MM.1S (cell line): Measurements from ENCODE around the gene AGAP1.
A peak's percentile ranks its signal among the peaks of the same experiment; 100 is the strongest.

Experiments
- DNase-seq: peaks from one replicate; pipeline ENCODE4 v3.0.0-alpha.2; 2015
- H2AFZ ChIP-seq: fragments of 300-600 bp; sonication (generic); 2 replicates; pipeline ENCODE4 v1.6.0; 2016; ENCODE audit warnings: antibody characterized with exemption, low read length
- H3F3A ChIP-seq: fragments of 300-600 bp; sonication (generic); 2 replicates; pipeline ENCODE4 v1.6.1; 2016; ENCODE audit warnings: mild to moderate bottlenecking, antibody characterized with exemption, low read length, moderate library complexity, mixed read lengths; ENCODE audit not compliant: insufficient read depth
- H3K27ac ChIP-seq: fragments of 300-600 bp; sonication (generic); 2 replicates; pipeline ENCODE4 v1.5.1; 2016; ENCODE audit warnings: mild to moderate bottlenecking, low read length
- H3K27me3 ChIP-seq: fragments of 300-600 bp; sonication (generic); replicated peaks from 2 replicates; pipeline ENCODE4 v1.6.0; 2016; ENCODE audit warnings: low read length; ENCODE audit not compliant: insufficient read depth
- H3K36me3 ChIP-seq: fragments of 300-600 bp; sonication (generic); replicated peaks from 2 replicates; pipeline ENCODE4 v1.6.1; 2016; ENCODE audit warnings: mild to moderate bottlenecking, low read length, mixed read lengths; ENCODE audit not compliant: insufficient read depth
- H3K4me1 ChIP-seq: fragments of 300-600 bp; sonication (generic); 2 replicates; pipeline ENCODE4 v1.6.1; 2016; ENCODE audit warnings: low read length, mixed read lengths
- H3K4me2 ChIP-seq: fragments of 300-600 bp; sonication (generic); 2 replicates; pipeline ENCODE4 v1.6.0; 2016; ENCODE audit warnings: low read depth, low read length
- H3K4me3 ChIP-seq: fragments of 300-600 bp; sonication (generic); 2 replicates; pipeline ENCODE4 v1.5.1; 2016; ENCODE audit warnings: low read length, mixed read lengths
- H3K79me2 ChIP-seq: fragments of 300-600 bp; sonication (generic); 2 replicates; pipeline ENCODE4 v1.6.1; 2016; ENCODE audit warnings: mixed run types, low read length, mixed read lengths
- H3K9ac ChIP-seq: fragments of 300-600 bp; sonication (generic); 2 replicates; pipeline ENCODE4 v1.6.1; 2016; ENCODE audit warnings: low read length, mixed read lengths
- H3K9me2 ChIP-seq: fragments of 300-600 bp; sonication (generic); replicated peaks from 2 replicates; pipeline ENCODE4 v1.6.1; 2016; ENCODE audit warnings: mild to moderate bottlenecking, low read length, mixed read lengths; ENCODE audit not compliant: insufficient read depth
- H3K9me3 ChIP-seq: fragments of 300-600 bp; sonication (generic); replicated peaks from 2 replicates; pipeline ENCODE4 v1.6.1; 2016; ENCODE audit warnings: mild to moderate bottlenecking, low read length, mixed read lengths; ENCODE audit not compliant: insufficient read depth
- H4K20me1 ChIP-seq: fragments of 300-600 bp; sonication (generic); 2 replicates; pipeline ENCODE4 v1.6.1; 2016; ENCODE audit warnings: mild to moderate bottlenecking, low read length, moderate library complexity, mixed read lengths; ENCODE audit not compliant: insufficient read depth
- EZH2 ChIP-seq: fragments of 300-600 bp; sonication (generic); optimal IDR thresholded peaks from 2 replicates; pipeline ENCODE3; 2017; ENCODE audit warnings: low read depth, mild to moderate bottlenecking, antibody characterized with exemption, low read length, mixed read lengths
- EZH2phosphoT487 ChIP-seq: fragments of 300-600 bp; sonication (generic); IDR thresholded peaks from 2 replicates; pipeline ENCODE4 v1.6.1; 2018; ENCODE audit warnings: antibody characterized with exemption, low read length
- TF ChIP-seq, protein P1 (sequence below): fragments of 300-600 bp; sonication (generic); IDR thresholded peaks from 2 replicates; pipeline ENCODE4 v1.5.1; 2016; ENCODE audit warnings: antibody characterized with exemption, low read length, mixed read lengths

The AGAP1 gene

DNA sequence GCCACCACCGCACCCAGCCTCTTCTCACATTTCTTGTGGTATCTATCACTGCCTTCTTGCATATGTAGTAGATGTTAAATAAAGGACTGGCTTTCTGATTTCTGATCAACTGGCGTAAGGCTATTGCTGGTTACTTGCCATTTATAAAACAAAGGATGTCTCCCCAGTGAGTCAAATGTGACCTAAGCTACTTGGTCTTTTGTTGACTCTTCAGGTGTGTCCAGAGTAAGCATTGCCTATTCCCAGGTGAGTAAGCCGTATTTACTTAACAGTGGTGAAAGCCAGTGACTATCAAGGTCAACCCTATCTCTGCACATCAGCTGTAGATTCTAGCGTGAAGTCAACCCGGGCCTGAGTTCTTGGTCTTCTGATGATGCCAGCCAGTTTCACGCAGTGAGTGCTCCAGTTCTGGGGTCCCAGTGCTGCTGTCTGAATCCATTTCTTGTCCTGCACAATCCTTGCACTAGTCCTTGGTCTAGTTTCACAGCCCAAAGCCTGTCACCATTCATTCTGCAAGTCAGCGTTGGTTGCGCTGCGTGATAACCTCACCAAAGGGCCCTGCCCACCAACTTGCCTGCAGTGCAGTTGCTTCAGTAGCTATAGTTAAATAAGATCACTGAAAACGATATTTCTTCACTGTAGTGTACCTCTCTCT, 554.2 kb downstream of the AGAP1 start:
- Histone ChIP-seq H3K27me3 (no peaks in the 10 kb centered on the region), H3K4me2 (no peak overlapping the region), H2AFZ (no peak overlapping the region), H3K9me2 (no peaks in the 10 kb centered on the region), H3K36me3 (no peaks in the 10 kb centered on the region), H3K4me3 (no peak overlapping the region), H3K79me2 (no peaks in the 10 kb centered on the region), H3K9ac (no peak overlapping the region), H3K27ac (no peak overlapping the region), H3K9me3 (no peaks in the 10 kb centered on the region), H3K4me1 (no peaks in the 10 kb centered on the region), H3F3A (no peaks in the 10 kb centered on the region), H4K20me1 (no peaks in the 10 kb centered on the region)
- TF ChIP-seq EZH2phosphoT487 (no peak), EZH2 (no peak)
- TF ChIP-seq, protein P1, sequence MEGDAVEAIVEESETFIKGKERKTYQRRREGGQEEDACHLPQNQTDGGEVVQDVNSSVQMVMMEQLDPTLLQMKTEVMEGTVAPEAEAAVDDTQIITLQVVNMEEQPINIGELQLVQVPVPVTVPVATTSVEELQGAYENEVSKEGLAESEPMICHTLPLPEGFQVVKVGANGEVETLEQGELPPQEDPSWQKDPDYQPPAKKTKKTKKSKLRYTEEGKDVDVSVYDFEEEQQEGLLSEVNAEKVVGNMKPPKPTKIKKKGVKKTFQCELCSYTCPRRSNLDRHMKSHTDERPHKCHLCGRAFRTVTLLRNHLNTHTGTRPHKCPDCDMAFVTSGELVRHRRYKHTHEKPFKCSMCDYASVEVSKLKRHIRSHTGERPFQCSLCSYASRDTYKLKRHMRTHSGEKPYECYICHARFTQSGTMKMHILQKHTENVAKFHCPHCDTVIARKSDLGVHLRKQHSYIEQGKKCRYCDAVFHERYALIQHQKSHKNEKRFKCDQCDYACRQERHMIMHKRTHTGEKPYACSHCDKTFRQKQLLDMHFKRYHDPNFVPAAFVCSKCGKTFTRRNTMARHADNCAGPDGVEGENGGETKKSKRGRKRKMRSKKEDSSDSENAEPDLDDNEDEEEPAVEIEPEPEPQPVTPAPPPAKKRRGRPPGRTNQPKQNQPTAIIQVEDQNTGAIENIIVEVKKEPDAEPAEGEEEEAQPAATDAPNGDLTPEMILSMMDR, result no peak
- DNase-seq, result no peak

DNA sequence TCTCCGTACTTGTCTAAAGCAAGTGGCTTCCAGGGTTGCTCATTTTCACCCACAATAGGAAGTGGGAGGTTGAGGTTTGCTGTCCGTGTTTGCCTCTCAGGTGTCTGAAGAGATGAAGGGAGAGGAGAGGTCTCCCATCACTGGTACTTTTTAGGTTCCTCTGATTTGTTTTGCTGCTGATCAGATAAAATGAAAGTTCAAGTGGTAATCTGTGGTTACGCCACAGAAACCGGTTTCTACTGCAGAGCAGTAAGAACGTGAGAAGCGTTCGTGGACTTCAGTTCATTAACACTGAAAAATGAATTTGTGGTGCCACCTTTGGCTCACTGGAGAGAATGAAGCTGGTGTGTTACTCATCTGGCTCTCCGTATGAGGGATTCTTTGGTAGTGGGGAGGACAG, 556.1 kb downstream of the AGAP1 start:
- H3K27ac ChIP-seq, result no peak overlapping the region
- TF ChIP-seq EZH2 (no peak), EZH2phosphoT487 (no peak)
- TF ChIP-seq, protein P1, result 0 out of 2 replicates have a peak, but pooled peaks have one; percentile 15
- no peak overlapping the region for H2AFZ ChIP-seq
- no peaks in the 10 kb centered on the region for H3K9me2 ChIP-seq
- no peak overlapping the region for H3K4me3 ChIP-seq
- H3K9ac ChIP-seq, result no peak overlapping the region
- no peaks in the 10 kb centered on the region for H3K4me1 ChIP-seq
- H4K20me1 ChIP-seq, result no peaks in the 10 kb centered on the region
- no peaks in the 10 kb centered on the region for H3F3A ChIP-seq
- no peaks in the 10 kb centered on the region for H3K36me3 ChIP-seq
- H3K79me2 ChIP-seq, result no peaks in the 10 kb centered on the region
- H3K9me3 ChIP-seq, result no peaks in the 10 kb centered on the region
- no peak overlapping the region for H3K4me2 ChIP-seq
- DNase-seq, result peak; percentile 62
- H3K27me3 ChIP-seq, result no peaks in the 10 kb centered on the region

DNA sequence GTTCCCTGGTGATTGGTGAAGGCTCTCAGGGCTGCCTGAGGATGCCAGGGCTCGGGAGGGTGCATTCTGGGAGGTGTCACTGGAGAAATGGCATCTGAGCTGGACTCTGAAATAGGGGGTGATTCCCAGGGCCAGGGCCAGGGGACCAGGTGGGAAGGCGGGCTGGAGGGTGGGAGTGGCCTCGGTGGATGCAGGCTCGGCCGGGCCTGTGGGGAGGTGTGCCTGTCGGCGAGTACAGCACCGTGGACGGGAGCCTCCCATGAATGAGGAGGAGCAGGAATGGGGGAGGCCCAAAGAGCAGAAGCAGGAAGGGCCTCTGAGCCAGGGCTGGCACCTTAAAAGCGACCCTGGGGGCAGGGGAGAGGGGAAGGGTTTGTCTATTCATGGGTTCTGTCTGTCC, 557.5 kb downstream of the AGAP1 start:
- no peak overlapping the region for H3K4me3 ChIP-seq
- H3K9ac ChIP-seq, result no peak overlapping the region
- H3K9me2 ChIP-seq, result no peaks in the 10 kb centered on the region
- H3K27me3 ChIP-seq, result no peaks in the 10 kb centered on the region
- no peaks in the 10 kb centered on the region for H3K36me3 ChIP-seq
- no peaks in the 10 kb centered on the region for H3F3A ChIP-seq
- DNase-seq, result no peak
- H3K79me2 ChIP-seq, result no peaks in the 10 kb centered on the region
- H2AFZ ChIP-seq, result no peak overlapping the region
- H3K9me3 ChIP-seq, result no peaks in the 10 kb centered on the region
- no peaks in the 10 kb centered on the region for H3K4me1 ChIP-seq
- TF ChIP-seq EZH2phosphoT487 (no peak), EZH2 (no peak)
- TF ChIP-seq, protein P1, result no peak
- no peak overlapping the region for H3K4me2 ChIP-seq
- no peaks in the 10 kb centered on the region for H4K20me1 ChIP-seq
- H3K27ac ChIP-seq, result no peak overlapping the region
